ENCODE measurements around the gene ETV2.

- no peak for TF ChIP-seq CTCF (conservative IDR thresholded peaks at IDR 0.05; ENCODE audit: low read length)
- TF ChIP-seq EZH2phosphoT487 (IDR thresholded peaks at IDR 0.05; ENCODE audit: borderline replicate concordance, low read depth, low read length) = no peak
These were observed 28.8 kb upstream of the ETV2 start, which contains the start of gene HAUS5 for GRCh38 chr19:35612559-35613321.

Data from OCI-LY7 (cell line).